Right renal pelvis (tissue), 4 donors: ENCODE measurements around the gene MEIOB. TPM values are rescaled to one million over a fixed set of nuclear protein-coding genes. Genes with fewer than 3 reads are reported as not detected.
"Not testable (repeated sequence)": the region's sequence is repeated elsewhere in the genome, so short reads cannot be mapped to it uniquely, and the experiment has no call there.

Experiments used
- DNase-seq, 4 donors: peaks; one replicate each; pipeline ENCODE4 v3.0.0-alpha.2; 2013; ENCODE audit warnings: low read depth in 4 of 4, low spot score in 3 of 4, missing footprints in 1 of 4
- polyA plus RNA-seq, 4 donors: library from polyadenylated mRNA; unstranded; fragments of 120-200 nt; gene quantifications; one replicate each; pipeline ENCODE4 v1.2.1, GENCODE V29; 2013; ENCODE audit not compliant: insufficient read length in 4 of 4

Gene MEIOB
- polyA plus RNA-seq, 4 donors, result 0.37 to 1.7 (median 1.2) TPM

- DNase-seq, result no peak
Measured at GRCh38 chr16:1908184-1908583, 36.2 kb upstream of the MEIOB start.

- DNase-seq, result no peak
Measured at GRCh38 chr16:1907226-1907860, 35.4 kb upstream of the MEIOB start.

- DNase-seq, result no peak
Measured at GRCh38 chr16:1906846-1907165, 34.8 kb upstream of the MEIOB start.

GRCh38 chr16:1906055-1906845 lies 34.3 kb upstream of the MEIOB start:
- DNase-seq, result no peak

- DNase-seq, result no peak
Measured at GRCh38 chr16:1903845-1904840, 32.2 kb upstream of the MEIOB start.

GRCh38 chr16:1903220-1903574 lies 31.2 kb upstream of the MEIOB start:
- DNase-seq, result no peak

GRCh38 chr16:1902547-1903219 lies 30.7 kb upstream of the MEIOB start:
- no peak for DNase-seq

- DNase-seq, result no peak
Measured at GRCh38 chr16:1900452-1900774, 28.4 kb upstream of the MEIOB start.

GRCh38 chr16:1899641-1900451 lies 27.9 kb upstream of the MEIOB start:
- no peak for DNase-seq

GRCh38 chr16:1897692-1898091 lies 25.7 kb upstream of the MEIOB start:
- not testable (repeated sequence) for DNase-seq

- DNase-seq, result no peak
Measured at GRCh38 chr16:1895949-1896675, 24.1 kb upstream of the MEIOB start.

GRCh38 chr16:1895068-1895467 lies 23.1 kb upstream of the MEIOB start:
- DNase-seq, result no peak

GRCh38 chr16:1890708-1891050 lies 18.7 kb upstream of the MEIOB start:
- no peak for DNase-seq

GRCh38 chr16:1890024-1890707 lies 18.2 kb upstream of the MEIOB start:
- no peak for DNase-seq

- no peak for DNase-seq
Measured at GRCh38 chr16:1887711-1888354, 15.9 kb upstream of the MEIOB start.

GRCh38 chr16:1884889-1885288 lies 12.9 kb upstream of the MEIOB start:
- DNase-seq, result no peak

GRCh38 chr16:1884155-1884760 lies 12.3 kb upstream of the MEIOB start:
- no peak for DNase-seq

GRCh38 chr16:1881172-1881571 lies 9.2 kb upstream of the MEIOB start:
- DNase-seq, result not testable (repeated sequence)
